Measurements from ENCODE around the gene LYRM1.
"Not testable (repeated sequence)": the region's sequence is repeated elsewhere in the genome, so short reads cannot be mapped to it uniquely, and the experiment has no call there.

LYRM1 gene

DNA sequence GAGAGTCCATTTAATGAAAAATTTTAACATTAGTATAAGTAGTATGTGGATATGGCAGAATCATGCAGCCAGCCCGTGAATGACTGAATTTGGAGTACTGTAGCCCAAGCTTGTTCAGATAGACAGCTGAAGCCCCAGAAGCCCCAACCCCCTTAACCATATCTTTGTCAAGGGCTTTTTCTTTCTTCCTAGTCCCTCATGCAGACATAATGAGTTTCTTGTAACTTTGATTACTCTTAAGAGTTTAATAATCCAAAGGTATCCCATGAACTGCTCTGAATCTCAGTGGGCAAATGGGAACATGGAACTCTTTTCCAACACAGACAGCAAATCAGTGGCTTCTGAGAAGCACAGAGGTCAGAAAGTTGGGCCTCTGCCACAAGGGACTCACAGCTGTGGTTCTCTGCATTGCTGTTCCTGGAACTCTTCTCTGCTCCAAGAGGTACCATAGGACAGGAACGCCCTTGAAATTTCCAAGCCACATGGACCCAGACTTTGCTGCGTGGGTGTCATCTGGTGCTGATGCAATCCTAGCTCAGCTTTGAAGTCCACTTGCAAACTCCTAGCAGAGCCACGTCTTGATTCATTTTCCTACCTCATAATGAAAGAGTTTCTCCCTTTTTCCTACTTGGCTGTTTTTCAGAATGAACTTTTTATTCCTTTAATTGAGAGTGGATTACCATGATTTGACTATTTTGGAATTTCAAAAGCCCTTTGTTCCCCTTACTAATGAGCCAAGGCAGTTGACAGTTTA is 18.1 kb downstream of the LYRM1 start:
- ChIA-PET CTCF (interaction anchor here (2.0 kb wide), 1 partner anchor 68 kb away, joined by 6 read pairs; no protein-coding TSS in a partner anchor), POLR2A (interaction anchor here (0.5 kb wide), 1 partner anchor 70 kb away, joined by 3 read pairs; no protein-coding TSS in a partner anchor)
- DNase-seq (ENCODE audit: low read depth, low spot score) = no peak
- TF ChIP-seq, protein P1, sequence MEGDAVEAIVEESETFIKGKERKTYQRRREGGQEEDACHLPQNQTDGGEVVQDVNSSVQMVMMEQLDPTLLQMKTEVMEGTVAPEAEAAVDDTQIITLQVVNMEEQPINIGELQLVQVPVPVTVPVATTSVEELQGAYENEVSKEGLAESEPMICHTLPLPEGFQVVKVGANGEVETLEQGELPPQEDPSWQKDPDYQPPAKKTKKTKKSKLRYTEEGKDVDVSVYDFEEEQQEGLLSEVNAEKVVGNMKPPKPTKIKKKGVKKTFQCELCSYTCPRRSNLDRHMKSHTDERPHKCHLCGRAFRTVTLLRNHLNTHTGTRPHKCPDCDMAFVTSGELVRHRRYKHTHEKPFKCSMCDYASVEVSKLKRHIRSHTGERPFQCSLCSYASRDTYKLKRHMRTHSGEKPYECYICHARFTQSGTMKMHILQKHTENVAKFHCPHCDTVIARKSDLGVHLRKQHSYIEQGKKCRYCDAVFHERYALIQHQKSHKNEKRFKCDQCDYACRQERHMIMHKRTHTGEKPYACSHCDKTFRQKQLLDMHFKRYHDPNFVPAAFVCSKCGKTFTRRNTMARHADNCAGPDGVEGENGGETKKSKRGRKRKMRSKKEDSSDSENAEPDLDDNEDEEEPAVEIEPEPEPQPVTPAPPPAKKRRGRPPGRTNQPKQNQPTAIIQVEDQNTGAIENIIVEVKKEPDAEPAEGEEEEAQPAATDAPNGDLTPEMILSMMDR (IDR thresholded peaks at IDR 0.05; ENCODE audit: insufficient read depth, low read length, missing control alignments) = no peak
- H3K4me3 ChIP-seq (ENCODE audit: low read depth, low read length) = no peak overlapping the region

DNA sequence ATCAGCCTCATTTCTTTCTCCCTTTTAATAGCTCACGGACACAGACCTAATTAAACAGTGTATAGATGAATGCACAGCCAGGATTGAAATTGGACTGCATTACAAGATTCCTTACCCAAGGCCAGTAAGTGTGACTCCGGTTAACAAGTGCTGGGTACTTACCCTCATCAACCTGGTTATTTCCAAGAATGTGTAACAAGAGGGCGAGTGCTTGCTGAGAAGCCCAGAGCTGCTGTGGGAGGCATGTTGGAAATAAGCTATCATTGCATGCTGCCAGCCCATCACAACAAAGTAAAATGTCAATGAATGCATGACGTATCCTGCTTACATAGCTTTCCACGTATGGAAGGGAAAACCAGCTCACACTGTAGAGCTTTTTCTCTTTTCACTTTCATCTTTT is 19.5 kb downstream of the LYRM1 start:
- no peak for DNase-seq (ENCODE audit: low read depth, low spot score)
- ChIA-PET CTCF (interaction anchor here (1.0 kb wide), 1 partner anchor 56 kb away, joined by 4 read pairs; no protein-coding TSS in a partner anchor), POLR2A (no interaction called here)
- no peak overlapping the region for H3K4me3 ChIP-seq (ENCODE audit: low read depth, low read length)
- TF ChIP-seq, protein P1 (IDR thresholded peaks at IDR 0.05; ENCODE audit: insufficient read depth, low read length, missing control alignments) = no peak

DNA sequence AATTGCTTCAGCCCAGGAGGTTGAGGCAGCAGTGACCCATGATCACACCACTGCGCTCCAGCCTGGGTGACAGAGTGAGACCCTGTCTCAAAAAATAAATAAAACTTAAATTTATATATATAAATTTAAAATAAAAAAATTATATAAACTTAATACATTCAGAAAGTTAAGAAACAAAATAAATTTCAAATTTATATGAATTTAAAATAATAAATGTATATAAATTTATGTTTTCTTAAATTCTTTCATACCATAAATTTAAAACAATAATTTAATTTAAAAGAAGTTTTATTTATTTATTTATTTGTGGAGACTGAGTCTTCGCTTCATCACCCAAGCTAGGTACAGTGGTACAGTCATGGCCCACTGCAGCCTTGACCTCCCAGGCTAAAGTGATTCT is 20.2 kb downstream of the LYRM1 start:
- ChIA-PET CTCF (no interaction called here), POLR2A (no interaction called here)
- TF ChIP-seq, protein P1 (IDR thresholded peaks at IDR 0.05; ENCODE audit: insufficient read depth, low read length, missing control alignments) = no peak
- DNase-seq (ENCODE audit: low read depth, low spot score) = no peak
- H3K4me3 ChIP-seq (ENCODE audit: low read depth, low read length) = no peak overlapping the region

DNA sequence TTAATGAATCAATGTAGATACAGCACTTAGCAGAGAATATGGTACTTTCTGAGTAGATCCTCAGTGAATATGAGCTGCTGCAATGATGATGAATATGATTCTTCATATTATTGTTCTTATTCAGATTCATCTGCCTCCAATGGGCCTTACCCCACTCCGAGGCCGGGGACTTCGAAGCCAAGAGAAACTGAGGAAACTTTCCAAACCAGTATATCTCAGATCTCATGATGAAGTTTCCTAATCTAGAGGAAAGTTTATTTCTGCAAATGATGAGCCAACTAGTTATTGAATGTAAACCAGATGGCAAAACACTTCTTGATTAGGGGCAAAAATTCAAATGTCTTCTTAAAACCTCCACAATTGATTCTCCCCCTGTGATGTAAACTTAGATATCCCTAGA is 23.3 kb downstream of the LYRM1 start:
- CTCF ChIA-PET = no interaction called here
- TF ChIP-seq, protein P1 (IDR thresholded peaks at IDR 0.05; ENCODE audit: insufficient read depth, low read length, missing control alignments) = no peak
- no peak for DNase-seq (ENCODE audit: low read depth, low spot score)
- POLR2A ChIA-PET = no interaction called here
- H3K4me3 ChIP-seq (ENCODE audit: low read depth, low read length) = no peak overlapping the region

DNA sequence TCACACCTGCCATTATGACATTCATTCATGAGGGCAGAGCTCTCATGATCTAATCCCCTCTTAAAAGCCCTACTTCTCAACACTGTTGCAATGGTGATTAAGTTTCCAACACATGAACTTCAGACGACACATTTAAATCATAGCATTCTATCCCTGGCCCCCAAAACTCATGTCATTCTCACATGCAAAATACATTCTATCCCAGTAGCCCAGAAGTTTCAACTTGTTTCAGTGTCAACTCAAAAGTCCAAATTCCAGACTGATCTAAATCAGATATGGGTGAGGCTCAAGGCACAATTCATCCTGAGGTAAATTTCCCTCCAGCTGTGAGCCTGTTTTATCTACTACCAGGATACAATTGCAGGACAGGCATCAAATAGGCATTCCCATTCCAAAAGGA is 25.2 kb downstream of the LYRM1 start:
- TF ChIP-seq, protein P1 (IDR thresholded peaks at IDR 0.05; ENCODE audit: insufficient read depth, low read length, missing control alignments) = no peak
- no peak overlapping the region for H3K4me3 ChIP-seq (ENCODE audit: low read depth, low read length)
- no peak for DNase-seq (ENCODE audit: low read depth, low spot score)
- POLR2A ChIA-PET = no interaction called here
- CTCF ChIA-PET = no interaction called here

DNA sequence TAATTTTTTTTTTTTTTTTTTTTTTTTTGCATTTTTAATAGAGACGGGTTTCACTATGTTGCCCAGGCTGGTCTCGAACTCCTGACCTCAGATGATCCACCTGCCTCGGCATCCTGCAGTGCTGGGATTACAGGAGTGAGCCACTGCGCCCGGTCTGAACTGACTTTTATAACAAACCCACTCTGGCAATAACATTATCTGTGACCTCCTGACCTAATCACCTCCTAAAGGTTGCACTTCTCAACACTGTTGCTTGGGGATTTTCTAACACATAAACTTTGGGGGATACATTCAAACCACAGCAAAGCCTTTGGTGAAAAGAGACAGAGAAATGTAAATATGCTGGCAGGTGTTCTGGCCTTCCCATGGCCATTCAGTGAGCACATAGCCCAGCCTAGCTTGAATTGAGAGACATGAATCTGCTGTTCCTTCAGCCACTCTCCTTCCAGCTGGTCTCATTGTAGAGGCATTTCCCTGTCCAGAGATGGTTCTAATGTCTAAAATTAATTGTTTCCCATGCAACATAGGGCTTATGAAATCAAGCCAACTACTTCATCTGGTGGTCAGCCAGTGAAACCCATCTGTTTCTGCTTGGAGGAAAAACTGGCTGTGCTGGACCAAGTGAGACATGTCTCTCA is 28.3 kb downstream of the LYRM1 start:
- DNase-seq (ENCODE audit: low read depth, low spot score) = no peak
- TF ChIP-seq, protein P1 (IDR thresholded peaks at IDR 0.05; ENCODE audit: insufficient read depth, low read length, missing control alignments) = no peak
- H3K4me3 ChIP-seq (ENCODE audit: low read depth, low read length) = no peak overlapping the region
- POLR2A ChIA-PET = no interaction called here
- CTCF ChIA-PET = no interaction called here

DNA sequence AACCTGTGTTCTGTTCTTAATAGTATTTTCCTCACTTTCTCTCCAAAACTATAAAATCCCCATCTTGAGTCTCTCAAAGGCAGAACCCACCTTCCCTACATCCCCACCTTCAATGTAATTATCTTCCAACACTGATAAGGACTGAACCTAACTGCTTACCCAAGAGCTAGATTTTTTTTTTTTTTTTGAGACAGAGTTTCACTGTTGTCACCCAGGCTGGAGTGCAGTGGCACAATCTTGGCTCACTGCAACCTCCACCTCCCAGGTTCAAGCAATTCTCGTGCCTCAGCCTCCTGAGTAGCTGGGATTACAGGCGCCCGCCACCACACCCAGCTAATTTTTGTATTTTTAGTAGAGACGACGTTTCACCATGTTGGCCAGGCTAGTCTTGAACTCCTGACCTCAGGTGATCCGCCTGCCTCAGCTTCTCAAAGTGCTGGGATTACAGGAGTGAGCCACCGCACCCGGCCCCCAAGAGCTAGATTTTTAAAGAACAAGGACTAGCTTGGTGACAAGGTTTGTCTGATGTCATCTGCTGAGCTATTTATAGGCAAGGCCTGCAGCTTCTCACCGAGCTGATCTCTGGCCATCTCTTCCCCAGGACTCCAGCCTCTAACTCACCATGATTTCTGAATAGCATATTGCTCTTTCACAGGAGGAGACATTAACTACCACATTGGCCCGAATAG is 29.2 kb downstream of the LYRM1 start:
- H3K4me3 ChIP-seq (ENCODE audit: low read depth, low read length); POLR2A ChIA-PET; DNase-seq (ENCODE audit: low read depth, low spot score): not testable (repeated sequence)
- CTCF ChIA-PET = interaction anchor here (1.0 to 2.0 kb wide), 3 partner anchors 79 to 371 kb away, joined by 3 to 5 read pairs (median 3); no protein-coding TSS in a partner anchor
